Measurements from ENCODE around the gene SGCA. TPM values are rescaled to one million over a fixed set of nuclear protein-coding genes. Genes with fewer than 3 reads are reported as not detected.

Gene SGCA
- total and polyA plus RNA-seq, 2 experiments from 2014 or later, result 0.19 TPM; not detected in 1

GRCh38 chr17:50168319-50168718, 2.5 kb downstream of the SGCA start:
- Histone ChIP-seq H3K4me1 (ENCODE audit: insufficient read depth) (no peaks in the 10 kb centered on the region), H3K27me3 (ENCODE audit: insufficient read depth) (no peaks in the 10 kb centered on the region), H4K20me1 (replicated peaks; ENCODE audit: insufficient read depth) (no peaks in the 10 kb centered on the region), H2AFZ (no peak overlapping the region), H3F3A (replicated peaks; ENCODE audit: low read depth) (no peaks in the 10 kb centered on the region), H3K9me2 (ENCODE audit: insufficient read depth) (no peaks in the 10 kb centered on the region), H3K27ac (ENCODE audit: low read depth) (no peak overlapping the region), H3K4me3 (no peak overlapping the region), H3K4me2 (no peak overlapping the region), H3K79me2 (replicated peaks; ENCODE audit: insufficient read depth) (no peaks in the 10 kb centered on the region), H3K36me3 (ENCODE audit: insufficient read depth) (no peaks in the 10 kb centered on the region)
- Mint-ChIP-seq H3K9me3 (no peaks in the 10 kb centered on the region; the same call in 2 of the 3 replicates), H3K27me3 (ENCODE audit: insufficient read depth, low read depth, poor library complexity) (peaks cover 17% of the 10 kb centered on the region), H3K4me3 (no peak overlapping the region), H3K36me3 (ENCODE audit: low read depth) (no peaks in the 10 kb centered on the region), H3K4me1 (peaks cover 22% of the 10 kb centered on the region), H3K27ac (no peak overlapping the region)
- ATAC-seq (no peak), DNase-seq (ENCODE audit: low spot score) (no peak)
- TF ChIP-seq JUNB (IDR thresholded peaks at IDR 0.05; ENCODE audit: unreplicated experiment) (no peak), STAT1 (IDR thresholded peaks at IDR 0.05; ENCODE audit: unreplicated experiment) (no peak), EZH2phosphoT487 (IDR thresholded peaks at IDR 0.05; ENCODE audit: unreplicated experiment) (no peak), POLR2AphosphoS5 (IDR thresholded peaks at IDR 0.05; ENCODE audit: low read depth) (no peak), ZNF114 (CRISPR knock-in tag; IDR thresholded peaks at IDR 0.05) (no peak), ZNF462 (CRISPR knock-in tag; IDR thresholded peaks at IDR 0.05) (no peak)

- H4K20me1 ChIP-seq (replicated peaks; ENCODE audit: insufficient read depth), result no peaks in the 10 kb centered on the region
- peak; percentile 79 for ATAC-seq
- peaks cover 16% of the 10 kb centered on the region for H3K27me3 Mint-ChIP-seq (ENCODE audit: insufficient read depth, low read depth, poor library complexity)
- no peak for TF ChIP-seq NANOG (IDR thresholded peaks at IDR 0.05; ENCODE audit: borderline replicate concordance)
- peak; percentile 61 for TF ChIP-seq CREB1 (CRISPR knock-in tag; IDR thresholded peaks at IDR 0.05; ENCODE audit: low read depth)
- no peak for TF ChIP-seq STAT1 (IDR thresholded peaks at IDR 0.05; ENCODE audit: unreplicated experiment)
- TF ChIP-seq CTCF (conservative IDR thresholded peaks at IDR 0.05; ENCODE audit: low read depth in 2 of 2), result peak; percentile 88 to 96
- no peak overlapping the region for H3K4me2 ChIP-seq
- DNase-seq (ENCODE audit: low spot score), result peak; percentile 89
- H3K4me3 Mint-ChIP-seq, result no peak overlapping the region; the same call in 2 of the 3 replicates
- no peaks in the 10 kb centered on the region for H3F3A ChIP-seq (replicated peaks; ENCODE audit: low read depth)
- H3K27ac Mint-ChIP-seq, result no peak overlapping the region
- H3K79me2 ChIP-seq (replicated peaks; ENCODE audit: insufficient read depth), result no peaks in the 10 kb centered on the region
- no peaks in the 10 kb centered on the region for H3K9me2 ChIP-seq (ENCODE audit: insufficient read depth)
- H3K36me3 ChIP-seq (ENCODE audit: insufficient read depth), result no peaks in the 10 kb centered on the region
- no peaks in the 10 kb centered on the region for H3K4me1 ChIP-seq (ENCODE audit: insufficient read depth)
- H3K4me1 Mint-ChIP-seq, result peaks cover 27% of the 10 kb centered on the region
- no peak overlapping the region for H2AFZ ChIP-seq
- H3K27me3 ChIP-seq (ENCODE audit: insufficient read depth), result no peaks in the 10 kb centered on the region
- H3K9me3 Mint-ChIP-seq, result no peaks in the 10 kb centered on the region; the same call in 2 of the 3 replicates
- no peak overlapping the region for H3K4me3 ChIP-seq
- no peaks in the 10 kb centered on the region for H3K36me3 Mint-ChIP-seq (ENCODE audit: low read depth)
- no peak overlapping the region for H3K27ac ChIP-seq (ENCODE audit: low read depth)
Measured at GRCh38 chr17:50169121-50169764, 3.4 kb downstream of the SGCA start.

Data from GM23338 (cell line).